T-helper 2 cell (primary cell): ENCODE results near the gene MAP3K12.

Experiments
- DNase-seq, 5 experiments: peaks; one replicate each; pipeline versions ENCODE4 v3.0.0 to v3.0.0-alpha.2; 2012 to 2022

MAP3K12 gene

DNA sequence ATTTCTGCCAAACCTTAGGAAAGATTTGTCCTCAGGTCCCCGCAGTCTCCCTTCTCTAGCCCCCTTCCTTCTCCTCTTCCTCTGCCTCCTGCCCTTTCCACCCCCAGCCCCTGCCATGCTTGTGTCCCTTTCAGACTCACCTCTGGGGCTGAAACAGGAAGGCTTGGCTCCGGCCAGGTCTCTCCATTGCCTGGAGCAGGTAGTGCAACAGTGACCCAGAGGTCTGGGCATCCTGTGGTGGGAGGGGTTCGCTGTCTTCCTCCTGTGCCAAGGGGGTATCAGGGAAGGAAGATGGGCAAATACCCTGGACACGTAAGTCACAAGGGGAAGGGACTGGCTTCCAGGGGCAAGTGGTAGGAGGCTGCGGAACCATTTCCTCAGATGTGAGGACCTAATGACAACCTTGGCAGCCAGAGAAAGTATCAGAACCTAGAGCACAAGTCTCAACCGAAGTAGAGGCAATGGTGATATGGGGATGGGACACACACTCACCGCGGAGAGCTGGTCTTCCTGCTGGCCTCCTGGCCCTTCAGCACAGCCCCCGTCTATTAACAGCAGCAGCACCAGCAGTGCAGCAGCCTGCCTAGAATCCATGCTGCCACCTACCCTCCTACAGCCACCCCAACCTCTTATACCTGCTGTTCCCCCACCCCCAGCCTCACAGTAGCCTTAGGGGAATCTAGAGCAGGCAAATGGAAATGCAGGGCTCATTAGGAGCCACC lies 7.8 kb upstream of the MAP3K12 start, which contains the start of gene NPFF:
NPFF (minus strand) TSS at position 604 of the 722 bp plus-strand sequence; CDS start at position 594, 10 bp downstream.
- DNase-seq, result no peak

DNA sequence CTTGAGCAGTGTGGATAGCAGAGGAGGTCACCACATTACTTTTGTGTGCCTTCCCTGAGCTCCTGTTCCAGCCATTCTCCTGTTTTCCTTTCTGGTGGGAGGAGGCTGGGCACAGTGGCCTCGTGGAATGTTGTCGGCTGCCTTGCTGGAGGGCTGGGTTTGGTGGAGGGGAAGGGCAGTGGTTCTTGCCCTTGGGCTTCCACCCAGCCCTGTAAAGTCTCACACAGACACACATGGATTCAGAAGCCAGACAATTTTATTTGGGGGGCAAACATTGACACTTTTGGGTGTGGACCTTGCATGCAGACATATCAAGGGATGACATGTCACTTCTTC lies 7.2 kb upstream of the MAP3K12 start:
- no peak for DNase-seq

- no peak for DNase-seq
These were observed 6.5 kb upstream of the MAP3K12 start for GRCh38 chr12:53505555-53506449.

DNA sequence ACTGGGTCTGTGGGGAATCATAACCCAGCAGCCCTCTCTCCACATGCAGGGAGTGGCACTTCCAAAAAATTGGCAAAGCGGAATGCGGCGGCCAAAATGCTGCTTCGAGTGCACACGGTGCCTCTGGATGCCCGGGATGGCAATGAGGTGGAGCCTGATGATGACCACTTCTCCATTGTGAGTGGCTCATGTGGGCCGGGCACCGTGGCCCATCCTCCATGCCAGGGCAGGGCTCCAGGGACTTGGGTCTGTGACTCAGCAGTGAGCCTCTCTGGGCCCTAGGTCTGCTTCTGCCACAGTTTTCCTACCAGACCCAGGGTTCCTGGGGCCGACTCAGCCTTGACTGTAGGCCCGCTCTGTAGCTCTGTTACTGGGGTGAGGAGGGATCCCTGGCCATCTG lies 5.8 kb upstream of the MAP3K12 start:
- DNase-seq, result no peak

GRCh38 chr12:53504004-53504920 lies 5.0 kb upstream of the MAP3K12 start:
- no peak for DNase-seq

- DNase-seq, result no peak
These were observed 3.9 kb upstream of the MAP3K12 start for GRCh38 chr12:53502983-53503728.

DNA sequence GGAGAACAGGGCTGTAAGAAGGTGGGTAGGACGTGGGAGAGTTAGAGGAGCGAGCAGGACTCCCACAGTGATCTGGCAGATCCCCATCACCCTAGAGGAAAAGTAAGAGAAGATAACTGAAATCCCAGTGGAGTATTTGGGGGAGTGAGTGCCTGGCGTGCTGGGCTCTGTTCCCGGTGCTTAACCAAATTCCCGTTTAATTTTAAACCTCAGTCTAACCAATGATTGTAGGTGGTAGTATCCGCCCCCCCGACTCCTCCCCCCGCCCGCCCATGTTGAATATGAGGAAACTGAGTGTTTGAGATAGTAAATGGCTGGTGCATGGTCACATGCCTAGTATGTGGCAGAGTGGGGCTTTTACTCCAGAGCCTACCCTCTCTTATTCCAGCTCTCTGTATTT lies 3.1 kb upstream of the MAP3K12 start:
- DNase-seq, result no peak

- no peak for DNase-seq
These were observed 2.4 kb upstream of the MAP3K12 start for GRCh38 chr12:53501615-53502181.

GRCh38 chr12:53500776-53501614 lies 1.7 kb upstream of the MAP3K12 start, which contains the start of gene TARBP2:
TARBP2 (plus strand) TSS chr12:53501283; CDS start chr12:53501409, 126 bp downstream.
- DNase-seq, result peak; percentile 90 to 99 (median 97)

- DNase-seq, result peak in 2 of 5 experiments; percentile 31 to 55
These were observed 1.0 kb upstream of the MAP3K12 start for GRCh38 chr12:53500142-53500775.

DNA sequence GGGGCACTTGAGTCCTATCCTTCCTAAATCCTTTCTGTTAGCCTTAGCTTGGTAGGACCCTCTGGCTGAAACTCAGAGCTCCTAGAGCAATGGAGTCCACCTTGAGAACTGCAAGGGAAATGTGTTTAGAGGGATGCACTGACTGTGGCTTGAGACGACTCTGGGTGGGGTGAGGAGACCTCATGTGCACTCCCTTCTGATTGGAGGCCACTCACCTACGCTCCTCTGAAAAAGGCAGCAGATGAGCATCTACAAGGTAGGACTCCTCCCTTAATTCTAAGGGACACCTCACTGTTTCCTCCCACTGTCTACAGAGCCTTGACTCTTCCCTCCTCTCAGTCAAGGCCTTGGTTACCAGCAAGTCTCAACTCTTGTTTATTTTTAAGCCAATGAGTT lies 1.0 kb downstream of the MAP3K12 start:
- DNase-seq, result peak in 1 of 5 experiments; percentile 40

DNA sequence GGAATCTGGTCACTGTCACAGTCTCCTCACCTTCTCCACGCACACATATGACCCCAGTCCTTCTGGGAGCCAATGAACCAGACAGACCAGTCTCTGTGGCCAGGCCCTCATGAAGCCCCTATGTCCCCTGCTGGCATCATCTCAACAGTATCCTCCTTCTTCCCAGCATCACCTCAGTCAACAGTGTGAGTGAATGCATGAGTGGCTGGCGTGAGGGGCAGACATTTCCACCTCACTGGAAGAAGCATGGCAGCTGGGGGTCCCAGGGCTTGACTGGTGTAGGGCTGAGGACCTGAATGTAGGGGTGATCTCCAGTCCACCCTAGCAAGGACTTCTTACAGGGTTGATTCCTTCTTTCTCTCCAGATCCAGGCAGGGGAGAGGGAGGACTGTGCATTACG lies 1.8 kb downstream of the MAP3K12 start:
- no peak for DNase-seq

GRCh38 chr12:53496752-53497032 lies 2.6 kb downstream of the MAP3K12 start:
- DNase-seq, result no peak

DNA sequence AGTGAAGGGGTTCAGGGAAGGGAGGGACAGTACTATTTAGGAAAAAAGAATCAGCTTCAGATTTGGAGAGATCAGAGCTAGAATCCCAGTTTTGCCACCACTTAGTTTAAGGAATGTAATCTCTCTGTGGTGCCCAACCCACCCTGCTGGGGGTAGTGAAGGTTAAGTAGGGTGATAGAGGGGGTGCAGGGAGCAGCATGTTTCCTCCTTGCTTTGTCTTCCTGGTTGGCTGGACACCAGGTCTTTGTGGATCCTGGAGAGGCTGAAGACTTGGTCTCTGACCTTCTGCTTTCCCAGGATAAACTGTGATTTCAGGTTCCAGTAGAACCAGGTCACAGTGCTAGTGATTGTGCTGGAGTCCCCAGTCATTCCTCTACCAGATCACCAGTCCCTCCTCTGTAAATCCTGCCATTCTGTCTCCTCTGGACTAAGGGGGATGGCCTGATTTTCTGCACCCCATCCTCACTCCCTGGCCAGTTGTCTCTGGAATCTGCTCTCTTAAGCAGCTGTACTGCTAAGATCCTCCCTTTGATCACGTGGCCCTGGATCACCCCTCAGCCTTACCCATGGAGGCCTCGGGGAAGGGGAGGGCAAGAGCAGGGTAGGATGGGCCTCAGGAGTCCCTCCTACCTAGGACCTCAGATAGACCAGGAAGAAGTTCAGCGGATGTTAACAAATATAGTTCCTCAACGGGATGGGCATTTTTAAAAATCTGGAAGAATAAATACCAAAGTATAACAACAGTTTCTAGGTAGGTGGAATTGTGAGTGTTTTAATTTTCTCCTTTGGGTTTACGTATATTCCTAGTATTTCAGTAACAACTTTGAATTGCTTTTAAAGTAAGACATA lies 3.1 kb downstream of the MAP3K12 start:
- no peak for DNase-seq

DNA sequence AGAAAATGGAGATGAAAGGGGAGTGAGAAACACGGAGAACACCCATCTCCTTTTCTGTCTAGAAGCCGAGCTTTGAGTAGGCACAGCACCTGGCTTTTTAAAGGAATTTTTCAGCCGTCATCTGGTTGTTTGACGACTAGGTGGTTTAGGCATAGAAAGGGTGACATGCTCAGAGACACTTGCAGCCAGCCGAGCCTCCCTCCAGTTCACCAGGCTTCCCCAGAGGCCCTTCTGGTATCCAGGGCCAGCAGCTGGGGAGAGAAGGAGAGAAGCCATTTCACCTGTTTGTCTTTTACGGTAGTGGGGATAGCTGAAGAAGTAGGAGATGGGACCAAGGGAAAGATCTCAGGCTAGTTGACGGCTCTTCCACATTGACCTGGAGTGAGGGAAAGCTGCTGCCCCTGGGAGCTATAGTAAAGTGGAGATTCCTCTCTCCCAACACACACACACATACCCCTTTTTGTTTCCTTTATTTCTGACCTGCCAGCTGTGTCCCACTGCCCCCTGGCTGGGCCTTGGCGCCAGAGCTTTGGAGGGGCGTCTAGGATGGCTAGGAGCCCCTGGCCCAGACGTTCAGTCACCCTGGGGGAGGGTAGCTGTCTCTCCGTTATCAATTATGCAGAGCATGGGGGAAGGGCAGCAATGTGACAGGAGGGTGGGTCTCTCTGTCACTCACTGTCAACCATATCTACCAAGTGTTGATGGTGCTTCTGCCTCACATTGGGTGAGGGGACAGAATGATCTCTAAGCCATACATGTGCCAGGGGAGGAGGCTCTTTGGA lies 5.5 kb downstream of the MAP3K12 start:
- DNase-seq, result no peak

DNA sequence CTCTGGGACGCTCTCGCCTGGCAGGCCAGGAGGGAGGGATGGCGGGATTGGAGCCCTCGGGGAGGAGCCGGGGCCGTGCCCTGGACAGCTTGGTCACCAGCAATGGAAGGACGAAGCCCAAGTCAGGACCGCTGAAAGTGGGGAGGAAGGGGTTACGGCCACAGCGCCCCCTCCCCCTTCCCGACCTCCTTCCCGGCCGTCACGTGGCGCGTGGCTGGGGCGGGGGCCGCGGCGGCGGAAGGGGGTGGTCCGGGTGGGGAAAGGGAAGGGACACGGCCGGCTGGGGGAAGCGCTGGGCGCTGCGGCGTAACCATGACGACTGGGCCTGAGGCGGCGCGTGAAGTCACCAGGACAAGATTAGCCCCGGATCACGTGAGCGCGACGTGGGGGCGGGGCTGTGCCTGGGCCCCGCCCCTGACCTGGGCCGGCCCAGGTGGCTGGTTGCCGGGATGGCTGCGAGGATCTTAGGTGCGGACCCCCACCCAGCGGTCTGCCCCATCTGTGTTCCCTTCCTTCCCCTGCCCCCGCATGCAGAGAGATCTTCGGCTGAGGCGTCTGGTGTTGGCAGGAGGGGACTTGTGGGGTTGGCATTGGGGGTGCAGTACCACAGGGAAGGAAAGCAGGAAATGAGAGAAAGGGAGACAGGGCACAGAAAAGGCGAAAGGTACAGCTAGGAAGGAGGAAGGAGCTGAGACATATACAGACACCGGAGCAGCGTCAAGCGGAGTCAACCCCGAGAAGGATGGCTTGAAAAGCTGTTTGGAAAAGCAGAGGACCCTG lies 6.2 kb downstream of the MAP3K12 start:
- peak; percentile 74 to 81 (median 78) for DNase-seq

- no peak for DNase-seq
These were observed 7.1 kb downstream of the MAP3K12 start for GRCh38 chr12:53492188-53492587.
